GM12878 (cell line): ENCODE results near the gene SS18. TPM values are rescaled to one million over a fixed set of nuclear protein-coding genes. Genes with fewer than 3 reads are reported as not detected.

Experiments used
- LARP7 ChIP-seq: fragments of 450-650 bp; IDR thresholded peaks from 2 replicates; pipeline ENCODE4 v1.6.1; 2017; ENCODE audit warnings: mild to moderate bottlenecking
- MYC ChIP-seq: IDR thresholded peaks from 2 replicates; pipeline ENCODE4 v1.6.1; 2011; ENCODE audit warnings: mild to moderate bottlenecking, low read length, moderate library complexity, inconsistent platforms; ENCODE audit not compliant: insufficient read depth, insufficient replicate concordance, insufficient read length, severe bottlenecking
- REST ChIP-seq: IDR thresholded peaks from 2 replicates; pipeline ENCODE4 v1.6.1; 2012; ENCODE audit warnings: mild to moderate bottlenecking, low read depth, low read length
- ZBTB40 ChIP-seq: fragments of 450-650 bp; IDR thresholded peaks from 2 replicates; pipeline ENCODE4 v1.6.1; 2016; ENCODE audit warnings: mild to moderate bottlenecking, moderate library complexity, borderline replicate concordance
- polyA plus RNA-seq, 11 experiments: library from polyadenylated mRNA; depleted of rRNA in 4 of 11; unstranded in 6 of 11; stranded (reverse) in 5 of 11; fragments of >200 nt; fragmentation: Nextera tagmentation in 4 of 11; fragmentation: Illumina TruSeq in 1 of 11; extraction: Ambion mirVana in 4 of 11; extraction: Trizol in 1 of 11; gene quantifications; 1 replicate in 1 of 11; 2 replicates in 10 of 11; pipeline versions ENCODE4 v1.2.1 to v1.2.3, GENCODE V29; 2011 to 2016; ENCODE audit warnings: inconsistent platforms in 2 of 11, missing spikeins in 2 of 11, low read depth in 1 of 11
- total RNA-seq, 4 experiments: library from RNA; depleted of rRNA in 3 of 4; stranded (reverse); fragments of >200 nt in 3 of 4; fragmentation: Illumina TruSeq in 1 of 4; extraction: Trizol in 1 of 4; gene quantifications; 2 replicates each; pipeline versions ENCODE4 v1.2.1 to v1.2.3, GENCODE V29; 2013 to 2021
- TF ChIP-seq, protein P1 (sequence below): fragments of 450-650 bp; IDR thresholded peaks from 2 replicates; pipeline ENCODE4 v1.6.1; 2017; ENCODE audit warnings: mild to moderate bottlenecking

Gene SS18
- total and polyA plus RNA-seq, 10 of the 15 experiments (the other 5 are each of a cell fraction or from before 2014, with no cell fraction given): 16.6 to 153 (median 81.8) TPM

GRCh38 chr18:26121476-26121875, 31.1 kb upstream of the SS18 start (continued):
- TF ChIP-seq LARP7: no peak
- TF ChIP-seq, protein P1, sequence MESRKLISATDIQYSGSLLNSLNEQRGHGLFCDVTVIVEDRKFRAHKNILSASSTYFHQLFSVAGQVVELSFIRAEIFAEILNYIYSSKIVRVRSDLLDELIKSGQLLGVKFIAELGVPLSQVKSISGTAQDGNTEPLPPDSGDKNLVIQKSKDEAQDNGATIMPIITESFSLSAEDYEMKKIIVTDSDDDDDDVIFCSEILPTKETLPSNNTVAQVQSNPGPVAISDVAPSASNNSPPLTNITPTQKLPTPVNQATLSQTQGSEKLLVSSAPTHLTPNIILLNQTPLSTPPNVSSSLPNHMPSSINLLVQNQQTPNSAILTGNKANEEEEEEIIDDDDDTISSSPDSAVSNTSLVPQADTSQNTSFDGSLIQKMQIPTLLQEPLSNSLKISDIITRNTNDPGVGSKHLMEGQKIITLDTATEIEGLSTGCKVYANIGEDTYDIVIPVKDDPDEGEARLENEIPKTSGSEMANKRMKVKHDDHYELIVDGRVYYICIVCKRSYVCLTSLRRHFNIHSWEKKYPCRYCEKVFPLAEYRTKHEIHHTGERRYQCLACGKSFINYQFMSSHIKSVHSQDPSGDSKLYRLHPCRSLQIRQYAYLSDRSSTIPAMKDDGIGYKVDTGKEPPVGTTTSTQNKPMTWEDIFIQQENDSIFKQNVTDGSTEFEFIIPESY: no peak
- no peak for TF ChIP-seq REST
- TF ChIP-seq MYC: no peak
- TF ChIP-seq ZBTB40: no peak
